Erythroblast (primary cell): ENCODE measurements around the gene GSTO2.

ENCODE experiments used
- DNase-seq, 2 experiments: peaks; one replicate each; lab custom pipeline; 2025; lab: John Stamatoyannopoulos, UW
- GATA1 ChIP-seq: IDR thresholded peaks from 2 replicates; pipeline ENCODE4 v1.6.1; 2011; ENCODE audit warnings: low read depth, mild to moderate bottlenecking, control low read depth, low read length, moderate library complexity
- POLR2A ChIP-seq: IDR thresholded peaks from 2 replicates; pipeline ENCODE4 v1.6.1; 2011; ENCODE audit warnings: mild to moderate bottlenecking, low read length

Gene GSTO2

GRCh38 chr10:104347295-104348045, 78.5 kb downstream of the GSTO2 start:
- peak; percentile 71 to 83 for DNase-seq
- TF ChIP-seq POLR2A, result no peak
- no peak for TF ChIP-seq GATA1

DNA sequence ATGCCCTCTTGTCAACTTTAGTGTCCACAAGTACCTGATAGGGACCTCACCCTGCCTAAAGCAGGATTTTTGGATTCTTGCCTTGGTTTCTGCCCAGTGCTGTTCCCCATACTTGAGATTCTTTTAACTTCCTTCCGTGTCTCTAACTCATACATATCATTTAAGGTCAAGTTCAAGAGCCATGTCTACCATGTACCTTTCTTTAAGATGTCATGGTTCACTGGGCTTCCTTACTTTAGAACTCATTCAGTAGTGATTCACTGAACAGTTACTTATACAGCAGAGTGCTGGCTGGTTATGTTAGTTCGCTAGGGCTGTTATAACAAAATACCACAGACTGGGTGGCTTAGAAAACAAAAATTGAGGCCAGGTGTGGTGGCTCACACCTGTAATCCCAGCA, 79.6 kb downstream of the GSTO2 start:
- TF ChIP-seq GATA1 (no peak), POLR2A (no peak)
- DNase-seq, result no peak

GRCh38 chr10:104349623-104350126, 80.7 kb downstream of the GSTO2 start:
- DNase-seq, result peak; percentile 64 to 80
- no peak for TF ChIP-seq POLR2A
- no peak for TF ChIP-seq GATA1

- TF ChIP-seq POLR2A (no peak), GATA1 (no peak)
- peak; percentile 81 to 86 for DNase-seq
Observed at GRCh38 chr10:104350127-104350635, 81.2 kb downstream of the GSTO2 start.

DNA sequence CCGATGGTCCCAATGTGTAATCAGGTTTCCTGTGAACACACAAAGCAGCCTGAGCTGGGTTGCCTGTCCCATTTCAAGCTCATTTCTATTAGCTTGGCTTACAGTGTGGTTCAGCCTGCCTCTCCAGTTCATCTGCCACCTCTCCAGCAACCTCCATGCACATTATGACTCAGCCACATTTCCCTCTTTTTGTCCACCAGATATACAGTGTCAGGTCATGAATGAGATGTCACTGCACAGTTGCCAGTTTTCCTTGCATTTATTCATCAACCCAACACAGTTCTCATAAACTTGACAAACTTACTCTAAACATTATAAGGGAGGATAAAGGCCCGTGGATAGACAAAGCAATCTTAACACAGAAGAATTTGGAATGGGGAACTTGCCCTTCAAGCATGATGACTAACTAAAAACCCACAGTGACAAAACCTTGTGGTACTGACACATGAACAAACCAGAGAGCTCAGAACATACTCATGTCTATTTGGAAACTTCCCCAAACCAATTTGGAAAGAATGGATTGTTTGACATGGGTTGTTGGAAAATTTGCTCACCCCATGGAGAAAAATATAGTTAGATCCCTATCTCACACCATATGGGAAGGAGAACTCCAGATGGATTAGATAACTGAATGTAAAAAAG, 82.2 kb downstream of the GSTO2 start:
- TF ChIP-seq POLR2A (no peak), GATA1 (no peak)
- DNase-seq, result peak; percentile 22 to 69

GRCh38 chr10:104351919-104352318, 82.9 kb downstream of the GSTO2 start:
- TF ChIP-seq POLR2A (no peak), GATA1 (no peak)
- peak in 1 of 2 experiments; percentile 56 for DNase-seq

GRCh38 chr10:104353325-104354048, 84.5 kb downstream of the GSTO2 start, which contains the start of gene CFAP58:
Gene CFAP58 (plus strand): TSS chr10:104353833. CDS start chr10:104353898, 65 bp downstream.
- no peak for TF ChIP-seq GATA1
- TF ChIP-seq POLR2A, result peak; percentile 80
- peak; percentile 95 to 97 for DNase-seq
